Nucleus accumbens (tissue), 56 donors: ENCODE measurements around the gene TAF6.

ENCODE experiments used
- DNase-seq, 56 donors: peaks; one replicate each; lab custom pipeline; 2025; lab: John Stamatoyannopoulos, UW

TAF6 gene

DNA sequence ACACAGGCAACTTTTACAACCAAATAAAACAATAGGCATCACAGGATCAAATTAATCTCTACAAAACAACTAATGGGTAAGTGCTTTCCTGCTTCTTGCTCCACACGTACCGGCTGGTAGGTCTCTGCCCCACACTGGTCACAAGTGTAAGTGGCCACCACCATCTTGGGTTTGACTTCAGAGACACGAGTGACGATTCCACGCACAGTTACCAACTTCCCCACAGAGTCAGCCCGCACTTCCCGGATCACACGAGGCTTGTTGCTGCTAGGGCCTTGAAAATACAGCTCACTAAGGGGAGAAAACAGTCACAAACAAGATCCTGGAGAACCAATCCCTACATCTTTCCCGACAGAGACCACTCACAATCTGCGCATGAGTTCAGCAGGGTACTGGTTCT lies 20.2 kb downstream of the TAF6 start:
- no peak for DNase-seq

DNA sequence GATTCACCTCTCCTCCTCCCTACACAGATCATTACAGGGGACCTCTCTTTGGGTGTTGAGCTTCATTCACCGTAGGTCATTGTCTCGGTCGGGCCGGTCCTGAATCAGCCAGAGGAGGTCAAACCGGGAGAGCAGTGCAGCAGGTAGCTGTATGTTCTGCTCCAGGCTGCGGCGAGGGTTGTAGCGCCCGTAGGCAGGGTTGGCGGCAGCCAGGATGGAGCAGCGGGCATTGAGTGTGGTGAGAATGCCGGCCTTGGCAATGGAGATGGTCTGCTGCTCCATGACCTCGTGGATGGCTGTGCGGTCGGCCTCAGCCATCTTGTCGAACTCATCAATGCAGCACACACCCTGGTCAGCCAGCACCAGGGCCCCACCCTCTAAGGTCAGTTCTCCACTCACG lies 23.5 kb downstream of the TAF6 start:
- DNase-seq: no peak

DNA sequence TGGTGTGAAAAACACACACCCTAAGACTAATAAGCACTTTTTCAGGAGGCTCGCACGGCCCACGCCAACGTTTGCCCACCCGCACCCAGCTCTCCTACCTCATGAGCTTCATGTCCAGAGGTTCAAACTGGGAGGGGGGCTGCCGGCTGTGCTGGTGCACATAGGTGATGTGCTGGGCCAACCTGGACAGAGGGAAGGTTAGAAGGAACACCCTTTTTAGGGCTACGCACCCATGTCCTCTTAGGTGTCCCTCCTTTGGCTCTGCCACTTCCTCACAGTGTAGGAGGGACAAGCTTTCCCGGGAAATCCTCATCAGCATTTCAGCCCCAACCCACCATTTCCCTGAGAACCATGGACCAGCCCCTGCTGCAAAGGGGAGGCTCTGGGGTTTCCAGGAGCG lies 23.9 kb downstream of the TAF6 start:
- no peak for DNase-seq

DNA sequence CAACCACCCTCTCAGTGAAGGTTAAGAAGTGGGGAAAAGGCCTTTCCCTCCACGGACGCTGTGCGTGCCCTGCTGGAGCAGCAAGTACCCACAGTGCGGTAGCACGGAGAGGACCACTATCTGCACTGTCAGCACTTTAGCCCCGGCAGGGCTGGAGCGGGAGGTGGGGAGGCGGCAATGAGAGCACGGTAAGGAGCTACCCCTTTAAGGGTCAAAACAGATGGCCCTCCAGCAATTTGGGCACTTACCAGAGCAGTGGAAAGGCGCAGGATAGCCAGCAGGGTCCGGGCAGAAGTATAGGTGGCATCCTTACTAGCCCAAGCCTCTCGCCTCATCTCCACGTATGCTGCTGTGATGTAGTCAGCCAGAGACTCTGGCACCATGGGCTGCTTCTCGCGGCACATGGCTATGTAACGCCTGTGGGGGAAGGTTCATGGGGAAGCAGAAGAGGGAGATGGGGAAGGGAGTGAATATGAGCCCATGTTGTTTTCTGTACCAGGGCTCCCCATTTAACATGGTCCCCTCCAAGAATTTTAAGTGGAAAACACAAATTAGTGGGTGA lies 25.2 kb downstream of the TAF6 start:
- DNase-seq: no peak

DNA sequence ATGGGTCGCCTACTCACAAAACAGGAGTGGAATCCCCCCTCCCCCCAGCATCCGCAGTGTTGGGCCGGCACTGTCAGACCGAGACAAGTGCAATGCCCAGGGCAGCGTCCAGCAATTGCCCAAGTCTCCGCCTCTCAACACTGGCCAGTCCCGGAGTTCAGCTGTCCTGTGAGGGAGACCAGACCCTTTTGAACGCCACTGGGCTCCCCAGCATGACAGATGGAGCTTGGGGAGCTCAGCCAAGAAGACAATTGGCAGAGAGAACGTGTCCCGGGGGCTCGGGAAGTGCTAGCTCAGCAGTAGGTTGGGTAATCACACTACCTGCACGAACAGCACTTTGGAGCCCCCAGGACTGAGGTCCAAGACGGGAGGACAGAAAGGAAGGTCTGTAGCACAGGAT lies 25.7 kb downstream of the TAF6 start:
- no peak for DNase-seq

DNA sequence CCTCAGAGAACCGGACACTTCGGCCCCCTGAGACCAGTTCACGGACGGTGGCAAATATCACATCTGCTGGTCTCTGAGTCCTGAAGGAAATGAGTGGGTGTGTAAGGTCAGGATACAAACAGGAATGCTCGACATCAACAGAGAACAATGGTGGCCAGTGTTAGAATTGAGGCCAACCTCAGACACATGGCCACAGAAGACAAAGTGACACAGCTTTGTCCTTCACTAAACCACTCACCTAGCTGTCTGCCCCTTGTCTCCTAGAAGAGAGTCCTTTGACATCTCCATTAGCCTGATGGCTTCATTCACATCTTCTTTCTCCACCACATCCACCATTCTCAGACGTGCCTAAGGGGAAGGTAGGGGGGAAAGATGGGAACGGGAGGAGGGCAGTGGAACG lies 26.1 kb downstream of the TAF6 start:
- DNase-seq: no peak

DNA sequence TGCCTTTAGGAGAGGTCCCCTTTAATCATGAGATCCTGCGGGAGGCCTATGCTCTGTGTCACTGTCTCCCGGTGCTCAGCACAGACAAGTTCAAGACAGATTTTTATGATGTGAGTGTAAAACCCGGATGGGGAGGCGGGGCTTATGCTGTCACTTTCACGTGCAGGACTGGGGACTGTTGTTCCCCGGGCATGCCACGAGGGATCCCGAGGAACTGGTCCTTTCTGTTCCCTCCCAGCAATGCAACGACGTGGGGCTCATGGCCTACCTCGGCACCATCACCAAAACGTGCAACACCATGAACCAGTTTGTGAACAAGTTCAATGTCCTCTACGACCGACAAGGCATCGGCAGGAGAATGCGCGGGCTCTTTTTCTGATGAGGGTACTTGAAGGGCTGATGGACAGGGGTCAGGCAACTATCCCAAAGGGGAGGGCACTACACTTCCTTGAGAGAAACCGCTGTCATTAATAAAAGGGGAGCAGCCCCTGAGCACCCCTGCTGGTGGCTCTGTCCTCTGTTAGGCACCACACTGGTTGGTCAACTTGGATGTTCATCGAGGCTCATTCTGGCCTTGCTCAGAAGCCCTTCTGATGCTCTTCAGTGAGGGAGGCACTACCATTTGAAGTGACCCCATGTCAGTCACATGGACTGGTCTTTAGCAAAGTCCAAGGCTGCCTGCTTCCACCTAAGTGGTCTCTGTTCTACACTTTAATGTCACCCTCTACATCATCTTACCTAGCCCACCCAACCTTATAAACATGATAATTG lies 27.6 kb downstream of the TAF6 start:
- DNase-seq: no peak

DNA sequence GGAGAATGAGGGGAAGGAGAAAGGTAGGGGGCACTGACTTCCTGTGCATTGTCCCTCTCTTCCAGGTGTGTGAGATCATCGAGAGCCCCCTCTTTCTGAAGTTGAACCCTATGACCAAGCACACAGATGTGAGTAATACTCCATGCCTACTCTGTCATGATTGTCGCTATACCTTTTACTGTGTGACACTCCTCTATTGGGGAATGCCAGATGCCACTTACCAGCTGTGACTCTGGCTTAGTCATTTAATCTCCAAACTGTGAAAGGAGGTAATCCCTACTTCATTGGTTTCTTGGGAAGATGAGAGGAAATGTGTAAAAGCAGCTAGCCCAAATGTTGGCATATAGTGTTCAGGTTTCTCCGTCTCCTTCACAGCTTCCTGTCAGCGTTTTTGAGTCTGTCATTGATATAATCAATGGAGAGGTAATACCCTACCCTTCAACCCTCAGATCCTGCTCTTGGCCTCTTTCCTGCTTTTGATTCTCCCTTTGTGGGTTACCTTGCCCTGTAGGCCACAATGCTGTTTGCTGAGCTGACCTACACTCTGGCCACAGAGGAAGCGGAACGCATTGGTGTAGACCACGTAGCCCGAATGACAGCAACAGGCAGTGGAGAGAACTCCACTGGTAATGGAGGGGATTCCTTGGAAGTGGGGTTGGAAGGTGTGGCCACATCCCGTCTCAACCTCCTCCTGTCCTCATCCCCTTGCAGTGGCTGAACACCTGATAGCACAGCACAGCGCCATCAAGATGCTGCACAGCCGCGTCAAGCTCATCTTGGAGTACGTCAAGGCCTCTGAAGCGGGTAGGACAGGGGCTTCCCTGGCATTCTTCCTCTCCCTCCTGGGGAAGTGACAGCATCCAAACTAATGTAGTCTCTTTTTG lies 28.4 kb downstream of the TAF6 start:
- DNase-seq: no peak

DNA sequence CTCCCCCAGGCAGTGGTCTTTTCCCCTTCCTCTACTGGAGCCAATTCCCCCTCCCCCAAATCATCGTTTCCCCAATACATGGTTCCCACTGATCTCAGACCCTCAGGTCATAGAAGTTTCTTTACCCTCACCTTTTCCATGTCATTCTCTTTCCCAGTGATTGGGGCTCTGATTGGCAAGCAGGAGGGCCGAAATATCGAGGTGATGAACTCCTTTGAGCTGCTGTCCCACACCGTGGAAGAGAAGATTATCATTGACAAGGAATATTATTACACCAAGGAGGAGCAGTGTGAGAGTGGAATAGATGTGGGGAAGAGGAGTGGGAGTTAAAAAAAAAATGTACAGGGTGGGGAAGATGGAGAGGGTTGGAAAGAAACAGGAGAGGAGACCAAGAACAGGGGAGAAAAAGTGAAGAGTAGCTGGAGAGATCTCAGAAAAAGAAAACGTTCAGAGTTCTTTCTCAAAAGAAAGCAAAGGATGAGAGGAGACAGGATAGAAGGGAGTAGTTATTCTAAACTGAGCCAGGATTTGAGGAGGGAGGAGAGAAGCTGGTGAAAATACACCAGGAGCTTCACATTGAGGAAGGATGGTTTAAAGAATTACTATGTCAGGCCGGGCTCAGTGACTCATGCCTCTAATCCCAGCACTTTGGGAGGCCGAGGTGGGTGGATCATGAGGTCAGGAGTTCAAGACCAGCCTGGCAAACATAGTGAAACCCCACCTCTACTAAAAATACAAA lies 29.5 kb downstream of the TAF6 start:
- DNase-seq: peak in 1 of 56 donors; percentile 14

DNA sequence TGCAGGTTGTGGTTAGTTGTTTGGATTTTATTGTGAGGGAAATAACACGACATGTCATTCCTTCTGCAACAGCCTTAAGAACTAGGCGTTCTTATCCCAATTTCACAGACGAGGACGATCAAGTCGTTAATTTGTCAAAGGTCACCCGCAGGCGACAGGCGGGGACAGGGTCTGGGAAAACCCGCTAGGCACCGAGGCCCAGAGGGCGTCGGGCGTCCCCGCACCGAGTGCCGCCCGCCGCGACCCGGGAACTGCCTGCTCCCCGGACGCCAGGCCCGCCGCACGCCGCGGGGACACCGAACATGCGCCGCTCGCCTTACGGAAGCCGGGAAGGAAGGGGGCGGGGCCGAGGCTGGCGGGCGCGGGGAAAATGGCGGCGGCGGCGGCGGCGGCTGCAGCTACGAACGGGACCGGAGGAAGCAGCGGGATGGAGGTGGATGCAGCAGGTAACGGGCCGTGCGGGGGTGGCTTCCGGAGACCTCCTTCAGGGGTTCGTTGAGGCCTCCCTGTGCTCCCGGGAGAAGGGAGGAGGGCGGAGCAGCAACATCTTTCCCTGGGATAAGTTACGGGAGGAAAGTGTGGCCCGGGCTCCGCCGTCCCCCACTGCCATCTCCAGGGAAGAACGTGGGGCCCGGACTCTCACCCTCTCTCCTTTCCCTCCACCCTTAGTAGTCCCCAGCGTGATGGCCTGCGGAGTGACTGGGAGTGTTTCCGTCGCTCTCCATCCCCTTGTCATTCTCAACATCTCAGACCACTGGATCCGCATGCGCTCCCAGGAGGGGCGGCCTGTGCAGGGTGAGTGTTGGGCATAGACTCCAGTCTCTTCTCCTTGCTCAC lies 30.3 kb downstream of the TAF6 start, which contains the start of gene COPS6:
TSS of gene COPS6 (plus strand) at position 349 of the 837 bp plus-strand sequence. CDS start at position 371, 22 bp downstream.
- peak in 54 of 56 donors; percentile 18 to 89 (median 68) for DNase-seq

DNA sequence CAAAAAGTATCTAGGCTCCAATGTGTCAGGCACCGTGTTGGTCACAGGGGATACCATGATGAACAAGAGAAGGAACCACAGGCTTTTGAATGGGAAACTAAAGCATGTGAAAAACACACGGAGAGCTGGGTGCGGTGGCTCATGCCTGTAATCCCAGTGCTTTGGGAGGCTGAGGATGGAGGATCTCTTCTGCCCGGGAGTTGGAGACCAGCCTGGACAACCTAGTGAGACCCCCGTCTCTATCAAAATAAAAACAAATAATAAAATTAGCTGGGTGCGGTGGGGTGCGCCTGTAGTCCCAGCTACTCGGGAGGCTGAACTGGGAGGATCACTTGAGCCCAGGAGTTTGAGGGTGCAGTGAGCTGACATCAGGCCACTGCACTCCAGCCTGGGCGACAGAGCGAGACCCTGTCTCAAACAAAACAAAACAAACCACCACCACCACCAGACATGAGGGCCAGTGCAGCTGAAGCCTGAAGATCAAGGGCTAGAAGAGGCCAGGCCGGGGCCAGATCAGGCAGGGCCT lies 31.0 kb downstream of the TAF6 start:
- peak in 2 of 56 donors; percentile 30 to 43 for DNase-seq

DNA sequence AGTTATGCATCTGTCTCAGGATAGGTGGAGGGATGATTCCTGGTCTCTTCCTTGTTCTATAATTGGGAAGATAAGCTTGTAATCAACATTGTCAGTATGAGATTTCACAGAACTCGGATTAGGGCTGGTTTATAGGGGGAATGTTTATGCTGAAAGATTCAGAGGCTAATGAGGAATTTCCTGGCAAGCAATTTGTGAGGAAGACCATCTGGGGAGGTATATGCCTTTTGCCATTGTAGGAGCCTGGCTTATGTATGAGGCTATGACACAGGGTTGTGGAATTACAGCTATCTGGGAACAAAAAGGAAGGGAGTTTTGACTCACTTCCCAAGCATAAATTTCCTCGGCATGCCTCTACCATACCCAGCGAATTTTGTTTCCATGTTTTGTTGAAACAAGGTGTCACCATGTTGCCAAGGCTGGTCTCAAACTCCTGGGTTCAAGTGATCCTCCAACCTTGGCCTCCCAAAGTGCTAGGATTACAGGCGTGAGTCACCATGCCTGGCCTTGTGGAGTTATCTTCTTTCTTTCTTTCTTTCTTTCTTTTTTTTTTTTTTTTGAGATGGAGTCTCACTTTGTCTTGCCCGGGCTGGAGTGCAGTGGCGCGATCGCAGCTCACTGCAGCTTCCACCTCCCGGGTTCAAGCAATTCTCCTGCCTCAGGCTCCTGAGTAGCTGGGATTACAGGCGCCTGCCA lies 32.0 kb downstream of the TAF6 start:
- DNase-seq: no peak

DNA sequence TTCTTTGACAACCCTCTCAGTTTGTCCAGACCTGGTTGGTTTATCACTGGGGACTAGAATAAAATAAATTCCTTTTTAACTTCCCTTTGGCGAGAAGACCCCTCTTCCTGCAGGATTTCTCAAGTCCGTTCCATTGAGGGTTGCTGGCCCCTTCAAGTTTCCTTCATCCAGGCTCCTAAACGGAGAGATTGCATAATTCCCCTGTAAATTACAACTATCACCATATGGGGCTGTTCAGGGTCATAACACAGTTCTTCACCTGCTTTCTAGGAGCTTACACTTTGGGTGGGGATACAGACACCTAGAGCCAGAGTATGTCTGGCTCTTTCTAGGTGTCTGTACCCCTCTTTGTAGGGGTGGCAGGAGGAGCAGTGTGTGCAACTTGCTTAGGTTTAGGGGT lies 33.6 kb downstream of the TAF6 start:
- DNase-seq: no peak

DNA sequence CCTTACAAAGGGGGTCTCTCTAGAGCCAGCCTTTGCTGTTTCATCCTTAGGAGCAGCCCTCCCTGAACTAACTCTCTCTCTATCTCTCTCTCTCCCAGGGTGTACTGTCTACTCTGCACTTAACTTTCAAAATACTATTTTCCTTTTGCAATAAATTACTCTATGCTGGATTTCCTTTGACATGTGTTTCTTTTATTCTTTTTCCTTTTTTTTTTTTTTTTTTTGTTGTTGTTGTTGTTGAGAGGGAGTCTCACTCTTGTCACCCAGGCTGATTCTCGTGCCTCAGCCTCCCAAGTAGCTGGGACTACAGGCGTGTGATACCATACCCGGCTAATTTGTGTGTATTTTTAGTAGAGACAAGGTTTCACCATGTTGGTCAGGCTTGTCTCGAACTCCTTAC lies 36.2 kb downstream of the TAF6 start:
- DNase-seq: no peak

DNA sequence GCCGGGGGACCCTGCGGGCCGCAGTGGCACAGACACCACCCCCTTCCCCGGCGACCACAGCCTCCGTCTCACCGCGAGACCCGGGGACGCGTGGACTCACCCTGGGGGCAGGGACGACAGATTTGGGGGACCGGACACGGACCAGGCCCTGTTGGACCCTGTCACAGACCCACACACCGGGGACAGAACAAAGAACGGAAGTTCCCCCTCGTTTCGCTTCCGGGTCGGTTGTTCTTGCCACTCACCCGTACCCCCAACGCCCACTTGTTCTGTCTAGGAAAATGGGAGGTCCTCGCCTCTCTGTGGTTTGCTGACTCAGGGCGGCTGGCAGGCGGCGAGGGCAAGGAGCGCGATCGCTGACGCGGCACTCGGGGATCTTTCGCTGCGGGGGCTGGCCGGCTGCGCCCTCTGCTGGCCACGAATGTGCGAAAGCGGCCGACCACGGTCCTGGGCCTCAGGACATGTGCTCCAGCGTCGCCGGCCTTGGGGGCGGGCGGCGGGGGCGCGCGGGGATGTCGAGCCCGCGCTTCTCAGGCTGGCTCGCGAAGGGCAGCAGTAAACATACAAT lies 37.5 kb downstream of the TAF6 start, which contains the start of gene ZNF3:
TSS of gene ZNF3 (minus strand) at position 189 of the 568 bp plus-strand sequence. CDS start 4,366 bp downstream, outside the sequence.
- DNase-seq: peak; percentile 59 to 100 (median 98)

DNA sequence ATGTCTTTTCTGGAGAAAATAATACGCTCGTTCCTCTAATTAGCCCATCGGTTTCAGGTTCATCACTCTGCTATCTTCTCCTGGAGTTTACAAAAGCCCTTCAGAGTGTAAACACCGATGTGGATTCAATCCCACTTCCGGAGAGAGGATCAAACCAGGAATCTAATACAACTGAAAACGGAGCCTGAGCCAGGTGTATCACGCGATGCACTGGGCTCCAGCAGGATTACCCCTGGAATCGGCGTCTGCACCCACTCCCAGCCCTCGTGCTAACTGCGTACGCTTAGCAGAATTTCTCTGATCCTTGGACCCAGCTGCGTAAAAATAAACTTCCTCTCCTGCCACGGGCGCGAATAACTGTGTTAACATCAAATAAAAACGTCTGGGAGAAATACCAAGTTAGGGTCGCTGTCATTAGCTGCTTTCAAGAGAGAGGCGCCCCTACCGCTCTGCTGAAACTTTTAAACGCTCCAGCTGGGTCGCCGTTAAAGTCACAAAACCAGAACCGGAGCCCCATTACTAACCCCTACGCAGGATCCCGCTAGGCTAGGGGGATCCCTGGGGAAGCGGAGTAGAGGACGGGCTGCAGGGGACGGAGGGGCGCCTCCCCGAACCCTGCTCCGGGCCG lies 38.1 kb downstream of the TAF6 start:
- DNase-seq: peak in 1 of 56 donors; percentile 41

DNA sequence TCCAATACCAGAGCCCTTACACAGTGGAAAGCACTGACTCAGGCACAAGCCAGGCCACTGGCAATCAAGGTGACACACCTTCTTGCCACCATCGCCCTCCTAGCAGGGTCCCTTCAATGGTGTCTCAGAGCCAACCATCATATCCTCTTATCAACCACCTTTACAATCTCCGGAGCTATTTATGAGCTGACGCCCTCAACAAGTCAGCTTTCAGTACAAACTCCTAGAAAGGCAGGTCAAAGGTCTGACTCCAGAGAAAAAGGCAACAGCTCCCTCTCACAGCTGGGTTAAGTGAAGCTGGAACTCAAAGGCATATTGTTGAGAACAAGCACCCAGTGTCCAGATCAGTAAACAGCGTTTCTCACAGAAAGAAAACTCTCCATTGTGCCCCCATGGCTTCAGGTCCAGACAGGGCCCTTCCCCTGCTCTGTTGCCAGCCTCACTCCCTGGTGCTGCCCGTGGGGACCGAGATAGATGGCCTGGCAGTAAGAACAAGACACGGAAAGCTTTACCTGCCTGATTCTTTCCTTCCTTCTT lies 40.1 kb downstream of the TAF6 start:
- DNase-seq: peak in 40 of 56 donors; percentile 2 to 80 (median 46)
